GM12878 (cell line): Measurements from ENCODE around the gene ZNF33B.

Source experiments
- BHLHE40 ChIP-seq, 2 experiments: fragments of 450-650 bp in 1 of 2; IDR thresholded peaks; 2 replicates each; pipeline ENCODE4 v1.6.1; 2011 to 2017; ENCODE audit warnings: low read depth in 2 of 2, borderline replicate concordance in 1 of 2, improper control_type of control experiment in 1 of 2, low read length in 1 of 2, mild to moderate bottlenecking in 1 of 2
- JUNB ChIP-seq: IDR thresholded peaks from 2 replicates; pipeline ENCODE4 v1.6.1; 2016; ENCODE audit warnings: antibody characterized with exemption, mild to moderate bottlenecking
- POLR2AphosphoS2 ChIP-seq: IDR thresholded peaks from 2 replicates; pipeline ENCODE4 v1.6.1; 2011; ENCODE audit warnings: low read depth, mild to moderate bottlenecking, low read length, improper control_type of control experiment, moderate library complexity
- POLR2AphosphoS5 ChIP-seq: IDR thresholded peaks from 2 replicates; pipeline ENCODE4 v1.6.1; 2011; ENCODE audit warnings: mild to moderate bottlenecking, low read length, inconsistent platforms
- TAF1 ChIP-seq: IDR thresholded peaks from 2 replicates; pipeline ENCODE4 v1.6.1; 2011; ENCODE audit warnings: mild to moderate bottlenecking, low read depth, low read length, borderline replicate concordance
- TARDBP ChIP-seq: IDR thresholded peaks from 2 replicates; pipeline ENCODE4 v1.6.1; 2016; ENCODE audit warnings: borderline replicate concordance
- ZNF24 ChIP-seq: fragments of 450-650 bp; IDR thresholded peaks from 2 replicates; pipeline ENCODE4 v1.6.1; 2017; ENCODE audit warnings: antibody characterized with exemption, mild to moderate bottlenecking
- ZNF274 ChIP-seq: IDR thresholded peaks from one replicate; pipeline ENCODE4 v1.8.0; 2011; ENCODE audit not compliant: insufficient read length, insufficient read depth
- TF ChIP-seq, protein P1 (sequence below), 3 experiments: IDR thresholded peaks in 2 of 3; conservative IDR thresholded peaks in 1 of 3; 2 replicates each; pipeline ENCODE4 v1.5.1; 2011; ENCODE audit warnings: low read depth in 3 of 3, low read length in 3 of 3, mild to moderate bottlenecking in 3 of 3, control low read depth in 2 of 3, moderate library complexity in 2 of 3, inconsistent platforms in 1 of 3, mixed read lengths in 1 of 3; ENCODE audit not compliant: control insufficient read depth in 2 of 3, insufficient read depth in 1 of 3; ENCODE audit errors: extremely low read depth in 1 of 3
- TF ChIP-seq, protein P2 (sequence below): IDR thresholded peaks from 2 replicates; pipeline ENCODE4 v1.6.1; 2011; ENCODE audit warnings: borderline replicate concordance, low read depth, mild to moderate bottlenecking, moderate library complexity, low read length; ENCODE audit not compliant: insufficient read depth, poor library complexity, severe bottlenecking
- TF ChIP-seq, protein P3 (sequence below): fragments of 150-350 bp; IDR thresholded peaks from 2 replicates; pipeline ENCODE4 v1.6.1; 2014; ENCODE audit warnings: mild to moderate bottlenecking, low read depth, low read length

DNA sequence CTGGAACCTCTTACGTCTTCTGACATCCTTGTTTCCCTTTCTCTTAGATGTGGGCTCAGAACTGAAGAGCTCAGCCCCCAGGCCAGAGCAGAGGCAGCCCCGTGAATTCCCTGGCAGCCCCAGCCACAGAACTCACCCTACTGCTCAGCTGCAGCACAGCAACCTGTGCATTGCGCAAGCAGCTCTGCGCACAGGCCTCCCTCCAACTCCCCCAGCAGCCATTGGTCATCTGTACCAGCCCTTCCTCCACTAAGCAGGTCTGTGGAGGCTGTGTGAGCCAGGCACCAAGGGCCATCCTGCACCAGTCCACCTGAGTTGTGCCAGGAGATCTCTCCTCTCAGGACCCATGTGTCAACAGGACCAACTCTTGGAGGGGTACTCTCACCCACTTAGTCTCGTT lies 54.5 kb downstream of the ZNF33B start:
- TF ChIP-seq JUNB (no peak), POLR2AphosphoS2 (no peak), ZNF274 (no peak), TARDBP (no peak), TAF1 (no peak), BHLHE40 (IDR thresholded peaks at IDR 0.05; ENCODE audit: borderline replicate concordance in 1 of 2, low read depth in 2 of 2, low read length in 1 of 2) (no peak), ZNF24 (no peak), POLR2AphosphoS5 (no peak)
- TF ChIP-seq, protein P1, sequence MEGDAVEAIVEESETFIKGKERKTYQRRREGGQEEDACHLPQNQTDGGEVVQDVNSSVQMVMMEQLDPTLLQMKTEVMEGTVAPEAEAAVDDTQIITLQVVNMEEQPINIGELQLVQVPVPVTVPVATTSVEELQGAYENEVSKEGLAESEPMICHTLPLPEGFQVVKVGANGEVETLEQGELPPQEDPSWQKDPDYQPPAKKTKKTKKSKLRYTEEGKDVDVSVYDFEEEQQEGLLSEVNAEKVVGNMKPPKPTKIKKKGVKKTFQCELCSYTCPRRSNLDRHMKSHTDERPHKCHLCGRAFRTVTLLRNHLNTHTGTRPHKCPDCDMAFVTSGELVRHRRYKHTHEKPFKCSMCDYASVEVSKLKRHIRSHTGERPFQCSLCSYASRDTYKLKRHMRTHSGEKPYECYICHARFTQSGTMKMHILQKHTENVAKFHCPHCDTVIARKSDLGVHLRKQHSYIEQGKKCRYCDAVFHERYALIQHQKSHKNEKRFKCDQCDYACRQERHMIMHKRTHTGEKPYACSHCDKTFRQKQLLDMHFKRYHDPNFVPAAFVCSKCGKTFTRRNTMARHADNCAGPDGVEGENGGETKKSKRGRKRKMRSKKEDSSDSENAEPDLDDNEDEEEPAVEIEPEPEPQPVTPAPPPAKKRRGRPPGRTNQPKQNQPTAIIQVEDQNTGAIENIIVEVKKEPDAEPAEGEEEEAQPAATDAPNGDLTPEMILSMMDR (IDR thresholded peaks at IDR 0.05 in 2 of 3, conservative IDR thresholded peaks at IDR 0.05 in 1 of 3; ENCODE audit: control insufficient read depth in 2 of 3, extremely low read depth in 1 of 3, insufficient read depth in 1 of 3, low read depth in 3 of 3, low read length in 3 of 3) = no peak
- TF ChIP-seq, protein P2, sequence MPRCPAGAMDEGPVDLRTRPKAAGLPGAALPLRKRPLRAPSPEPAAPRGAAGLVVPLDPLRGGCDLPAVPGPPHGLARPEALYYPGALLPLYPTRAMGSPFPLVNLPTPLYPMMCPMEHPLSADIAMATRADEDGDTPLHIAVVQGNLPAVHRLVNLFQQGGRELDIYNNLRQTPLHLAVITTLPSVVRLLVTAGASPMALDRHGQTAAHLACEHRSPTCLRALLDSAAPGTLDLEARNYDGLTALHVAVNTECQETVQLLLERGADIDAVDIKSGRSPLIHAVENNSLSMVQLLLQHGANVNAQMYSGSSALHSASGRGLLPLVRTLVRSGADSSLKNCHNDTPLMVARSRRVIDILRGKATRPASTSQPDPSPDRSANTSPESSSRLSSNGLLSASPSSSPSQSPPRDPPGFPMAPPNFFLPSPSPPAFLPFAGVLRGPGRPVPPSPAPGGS = no peak
- TF ChIP-seq, protein P3, sequence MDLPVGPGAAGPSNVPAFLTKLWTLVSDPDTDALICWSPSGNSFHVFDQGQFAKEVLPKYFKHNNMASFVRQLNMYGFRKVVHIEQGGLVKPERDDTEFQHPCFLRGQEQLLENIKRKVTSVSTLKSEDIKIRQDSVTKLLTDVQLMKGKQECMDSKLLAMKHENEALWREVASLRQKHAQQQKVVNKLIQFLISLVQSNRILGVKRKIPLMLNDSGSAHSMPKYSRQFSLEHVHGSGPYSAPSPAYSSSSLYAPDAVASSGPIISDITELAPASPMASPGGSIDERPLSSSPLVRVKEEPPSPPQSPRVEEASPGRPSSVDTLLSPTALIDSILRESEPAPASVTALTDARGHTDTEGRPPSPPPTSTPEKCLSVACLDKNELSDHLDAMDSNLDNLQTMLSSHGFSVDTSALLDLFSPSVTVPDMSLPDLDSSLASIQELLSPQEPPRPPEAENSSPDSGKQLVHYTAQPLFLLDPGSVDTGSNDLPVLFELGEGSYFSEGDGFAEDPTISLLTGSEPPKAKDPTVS = no peak
